HepG2 (cell line): Measurements from ENCODE around the gene C20orf204. TPM values are rescaled to one million over a fixed set of nuclear protein-coding genes. Genes with fewer than 3 reads are reported as not detected.
A peak's percentile ranks its signal among the peaks of the same experiment; 100 is the strongest.

Experiments
- BHLHE40 ChIP-seq: IDR thresholded peaks from 2 replicates; pipeline ENCODE4 v1.6.1; 2011; ENCODE audit warnings: low read length, improper control_type of control experiment
- FIP1L1 ChIP-seq: fragments of 200-400 bp; formaldehyde crosslinking; IDR thresholded peaks from 2 replicates; pipeline ENCODE4 v1.6.1; 2018; ENCODE audit warnings: low read depth, mild to moderate bottlenecking, low read length, moderate library complexity, borderline replicate concordance; ENCODE audit not compliant: insufficient read depth
- HINFP ChIP-seq: sonication (generic); formaldehyde crosslinking; IDR thresholded peaks from 2 replicates; pipeline ENCODE4 v1.4.0; 2020; ENCODE audit warnings: low read depth, mild to moderate bottlenecking, missing genetic modification reagents
- KDM1A ChIP-seq: IDR thresholded peaks from 2 replicates; pipeline ENCODE4 v1.6.1; 2016; ENCODE audit warnings: missing compliant biosample characterization
- MBD4 ChIP-seq: IDR thresholded peaks from 2 replicates; pipeline ENCODE4 v1.6.1; 2012; ENCODE audit warnings: low read length, inconsistent platforms, borderline replicate concordance
- MEF2D ChIP-seq: sonication (generic); formaldehyde crosslinking; IDR thresholded peaks from 2 replicates; pipeline ENCODE4 v1.5.1; 2020; ENCODE audit warnings: mild to moderate bottlenecking, missing genetic modification reagents
- NFYC ChIP-seq: IDR thresholded peaks from 2 replicates; pipeline ENCODE4 v1.6.1; 2016; ENCODE audit warnings: missing genetic modification reagents, missing compliant biosample characterization
- NONO ChIP-seq, 2 experiments: fragments of 450-650 bp in 1 of 2; sonication (generic) in 1 of 2; formaldehyde crosslinking in 1 of 2; IDR thresholded peaks in 1 of 2; conservative IDR thresholded peaks in 1 of 2; 2 replicates each; pipeline versions ENCODE4 v1.6.1 to v1.8.0; 2017 to 2022; ENCODE audit warnings: mild to moderate bottlenecking in 1 of 2, missing genetic modification reagents in 1 of 2, moderate library complexity in 1 of 2
- PAXIP1 ChIP-seq: sonication (generic); formaldehyde crosslinking; conservative IDR thresholded peaks from 2 replicates; pipeline ENCODE4 v1.4.0; 2020; ENCODE audit warnings: mild to moderate bottlenecking, missing genetic modification reagents, moderate library complexity
- PTBP1 ChIP-seq: fragments of 200-400 bp; formaldehyde crosslinking; IDR thresholded peaks from 2 replicates; pipeline ENCODE4 v1.6.1; 2018; ENCODE audit warnings: low read length, low read depth; ENCODE audit not compliant: poor library complexity, severe bottlenecking
- RBFOX2 ChIP-seq: fragments of 200-400 bp; formaldehyde crosslinking; IDR thresholded peaks from 2 replicates; pipeline ENCODE4 v1.6.1; 2017; ENCODE audit warnings: low read depth, mild to moderate bottlenecking, low read length
- SP4 ChIP-seq: sonication (generic); formaldehyde crosslinking; IDR thresholded peaks from 2 replicates; pipeline ENCODE4 v1.8.1; 2023; ENCODE audit warnings: mild to moderate bottlenecking, missing genetic modification reagents
- USF2 ChIP-seq, 2 experiments: sonication (generic) in 1 of 2; formaldehyde crosslinking in 1 of 2; IDR thresholded peaks; 2 replicates each; pipeline versions ENCODE4 v1.5.1 to v1.6.1; 2011 to 2020; ENCODE audit warnings: borderline replicate concordance in 1 of 2, low read depth in 1 of 2, low read length in 1 of 2, mild to moderate bottlenecking in 1 of 2, missing genetic modification reagents in 1 of 2, moderate library complexity in 1 of 2
- ZNF253 ChIP-seq: sonication (generic); formaldehyde crosslinking; IDR thresholded peaks from 2 replicates; pipeline ENCODE4 v1.8.0; 2022; ENCODE audit warnings: mild to moderate bottlenecking, missing genetic modification reagents, borderline replicate concordance
- ZNF672 ChIP-seq: sonication (generic); formaldehyde crosslinking; IDR thresholded peaks from 2 replicates; pipeline ENCODE4 v1.8.1; 2022; ENCODE audit warnings: missing genetic modification reagents
- ZNF770 ChIP-seq: sonication (generic); formaldehyde crosslinking; IDR thresholded peaks from 2 replicates; pipeline ENCODE4 v1.5.0; 2020; ENCODE audit warnings: mild to moderate bottlenecking, missing genetic modification reagents
- polyA plus RNA-seq, 8 experiments: library from polyadenylated mRNA; depleted of rRNA in 3 of 8; stranded (reverse) in 7 of 8; unstranded in 1 of 8; fragments of >200 nt; fragmentation: Illumina TruSeq in 4 of 8; extraction: Trizol in 4 of 8; gene quantifications; 2 replicates each; pipeline versions ENCODE4 v1.2.1 to v1.2.3, GENCODE V29; 2011 to 2016; ENCODE audit warnings: low read depth in 4 of 8, missing spikeins in 1 of 8, mixed read lengths in 1 of 8; ENCODE audit not compliant: insufficient read depth in 1 of 8
- total RNA-seq, 5 experiments: library from RNA; depleted of rRNA; stranded (reverse); fragments of >200 nt; fragmentation: Illumina TruSeq; extraction: Trizol; gene quantifications; 2 replicates each; pipeline ENCODE4 v1.2.3, GENCODE V29; 2016; ENCODE audit warnings: low read depth in 1 of 5

C20orf204 gene
- total and polyA plus RNA-seq, 2 of the 13 experiments (the other 11 are each of a cell fraction or from before 2014, with no cell fraction given), result 22.1 to 80.0 TPM

- TF ChIP-seq NONO (IDR thresholded peaks at IDR 0.05) (no peak), NONO (CRISPR knock-in tag; conservative IDR thresholded peaks at IDR 0.05) (peak; percentile 43; the same call in 1 of the 2 replicates), KDM1A (CRISPR knock-in tag) (no peak), ZNF253 (CRISPR knock-in tag) (peak; percentile 79; the same call in 1 of the 2 replicates), ZNF672 (no peak), RBFOX2 (peak; percentile 68), FIP1L1 (0 out of 2 replicates have a peak, but pooled peaks have one; percentile 13), ZNF770 (peak; percentile 68; the same call in 1 of the 2 replicates), NFYC (CRISPR knock-in tag) (peak; percentile 42), PAXIP1 (CRISPR knock-in tag) (peak; percentile 32; the same call in 1 of the 2 replicates), BHLHE40 (no peak), HINFP (CRISPR knock-in tag) (no peak), MEF2D (CRISPR knock-in tag) (no peak; the same call in 1 of the 2 replicates), USF2 (IDR thresholded peaks at IDR 0.05; ENCODE audit: low read depth, low read length) (peak; percentile 27; the same call in 1 of the 2 replicates), USF2 (CRISPR knock-in tag; IDR thresholded peaks at IDR 0.05; ENCODE audit: borderline replicate concordance) (no peak), PTBP1 (no peak), MBD4 (no peak), SP4 (peak; percentile 87)
These were observed 14.5 kb downstream of the C20orf204 start (continued) for GRCh38 chr20:64050261-64051032.
